Mesendoderm (in vitro differentiated cells): ENCODE data around the gene GGT5.
"Not testable (repeated sequence)": the region's sequence is repeated elsewhere in the genome, so short reads cannot be mapped to it uniquely, and the experiment has no call there.

Experiments
- DNase-seq: peaks from one replicate; pipeline ENCODE4 v3.0.0; 2013
- H2AK5ac ChIP-seq: 2 replicates; pipeline ENCODE4 v1.6.1; 2013; ENCODE audit warnings: low read length, inconsistent platforms
- H2BK120ac ChIP-seq: 2 replicates; pipeline ENCODE4 v1.6.1; 2013; ENCODE audit warnings: low read depth, mild to moderate bottlenecking, low read length, moderate library complexity, mixed read lengths
- H2BK15ac ChIP-seq: replicated peaks from 2 replicates; pipeline ENCODE4 v1.6.1; 2013; ENCODE audit warnings: low read depth, mild to moderate bottlenecking, moderate library complexity
- H2BK5ac ChIP-seq: 2 replicates; pipeline ENCODE4 v1.6.1; 2013; ENCODE audit warnings: low read length, inconsistent platforms
- H3K18ac ChIP-seq: 2 replicates; pipeline ENCODE4 v1.6.1; 2013; ENCODE audit warnings: mild to moderate bottlenecking, low read length, mixed read lengths
- H3K23ac ChIP-seq: one replicate; pipeline ENCODE4 v1.6.1; 2013; ENCODE audit warnings: low read length
- H3K27ac ChIP-seq: 2 replicates; pipeline ENCODE4 v1.5.1; 2013; ENCODE audit warnings: low read depth, mild to moderate bottlenecking, inconsistent platforms, low read length, moderate library complexity
- H3K27me3 ChIP-seq: 2 replicates; pipeline ENCODE4 v1.6.1; 2013; ENCODE audit warnings: low read length, control low read depth, mild to moderate bottlenecking, inconsistent platforms; ENCODE audit not compliant: insufficient read depth, poor library complexity
- H3K36me3 ChIP-seq: 2 replicates; pipeline ENCODE4 v1.6.1; 2013; ENCODE audit warnings: low read length, inconsistent platforms; ENCODE audit not compliant: control insufficient read depth, insufficient read depth
- H3K4ac ChIP-seq: one replicate; pipeline ENCODE4 v1.6.1; 2013; ENCODE audit warnings: low read depth, mild to moderate bottlenecking, low read length, moderate library complexity
- H3K4me1 ChIP-seq: 2 replicates; pipeline ENCODE4 v1.6.1; 2013; ENCODE audit warnings: low read depth, low read length, inconsistent platforms; ENCODE audit not compliant: control insufficient read depth
- H3K4me2 ChIP-seq: 2 replicates; pipeline ENCODE4 v1.6.1; 2013; ENCODE audit warnings: low read length
- H3K4me3 ChIP-seq: 2 replicates; pipeline ENCODE4 v1.5.1; 2013; ENCODE audit warnings: mild to moderate bottlenecking, low read length
- H3K56ac ChIP-seq: one replicate; pipeline ENCODE4 v1.6.1; 2013; ENCODE audit warnings: low read length
- H3K79me1 ChIP-seq: 2 replicates; pipeline ENCODE4 v1.6.1; 2013; ENCODE audit warnings: low read length, inconsistent platforms
- H3K79me2 ChIP-seq: 2 replicates; pipeline ENCODE4 v1.6.1; 2013; ENCODE audit warnings: mild to moderate bottlenecking, low read length; ENCODE audit not compliant: control insufficient read depth, insufficient read depth
- H3K9ac ChIP-seq: 2 replicates; pipeline ENCODE4 v1.6.1; 2013; ENCODE audit warnings: low read length, inconsistent platforms
- H4K5ac ChIP-seq: one replicate; pipeline ENCODE4 v1.6.1; 2013; ENCODE audit warnings: low read length
- H4K8ac ChIP-seq: one replicate; pipeline ENCODE4 v1.6.1; 2013; ENCODE audit warnings: low read depth, mild to moderate bottlenecking, control low read depth, low read length, moderate library complexity
- WGBS: extraction: QIAGEN DNeasy Blood & Tissue Kit; methylation state at CpG from one replicate; pipeline ENCODE4 v1.1.7; 2013; ENCODE audit warnings: low lambda C conversion rate, missing lambda C conversion rate; ENCODE audit not compliant: insufficient coverage; ENCODE audit errors: extremely low coverage; 5-methylcytosine and 5-hydroxymethylcytosine counted together

GGT5 gene

DNA sequence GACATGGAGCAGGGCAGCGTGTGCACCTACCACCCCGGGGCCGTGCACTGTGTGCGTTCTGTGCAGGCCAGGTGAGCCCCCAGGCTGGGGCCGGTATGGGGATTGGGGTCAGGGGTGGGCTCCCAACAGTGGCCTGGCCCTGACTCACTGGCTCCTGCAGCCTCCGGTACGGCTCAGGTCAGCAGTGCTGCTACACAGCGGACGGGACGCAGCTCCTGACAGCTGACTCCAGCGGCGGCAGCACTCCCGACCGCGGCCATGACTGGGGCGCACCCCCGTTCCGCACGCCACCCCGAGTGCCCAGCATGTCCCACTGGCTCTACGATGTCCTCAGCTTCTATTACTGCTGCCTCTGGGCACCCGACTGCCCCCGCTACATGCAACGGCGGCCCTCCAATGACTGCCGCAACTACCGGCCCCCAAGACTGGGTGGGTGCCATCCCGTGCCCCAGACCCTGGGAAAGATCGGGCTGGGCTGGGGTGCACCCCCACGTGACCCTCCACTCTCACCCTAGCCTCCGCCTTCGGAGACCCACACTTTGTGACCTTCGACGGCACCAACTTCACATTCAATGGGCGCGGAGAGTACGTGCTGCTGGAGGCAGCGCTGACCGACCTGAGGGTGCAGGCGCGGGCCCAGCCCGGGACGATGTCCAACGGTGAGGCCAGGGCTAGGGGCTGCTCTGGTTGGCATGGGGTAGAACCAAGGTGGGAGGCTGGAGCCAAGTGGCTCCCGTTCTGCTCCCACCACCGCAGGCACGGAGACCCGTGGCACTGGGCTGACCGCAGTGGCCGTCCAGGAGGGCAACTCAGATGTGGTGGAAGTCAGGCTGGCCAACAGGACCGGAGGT is 59.2 kb downstream of the GGT5 start:
- H3K56ac ChIP-seq = no peak overlapping the region
- no CpG with 5 or more reads among the region's 51 CpGs for WGBS
- H3K4ac ChIP-seq = no peak overlapping the region
- no peak overlapping the region for H2BK120ac ChIP-seq
- no peak overlapping the region for H3K23ac ChIP-seq
- no peak overlapping the region for H4K8ac ChIP-seq
- H3K36me3 ChIP-seq = no peaks in the 10 kb centered on the region
- no peak overlapping the region for H4K5ac ChIP-seq
- no peaks in the 10 kb centered on the region for H3K4me1 ChIP-seq
- no peak for DNase-seq
- H3K79me2 ChIP-seq = no peaks in the 10 kb centered on the region
- H2BK5ac ChIP-seq = no peak overlapping the region
- H3K79me1 ChIP-seq = no peaks in the 10 kb centered on the region
- H3K27ac ChIP-seq = no peak overlapping the region
- H2AK5ac ChIP-seq = no peak overlapping the region
- no peaks in the 10 kb centered on the region for H3K27me3 ChIP-seq
- no peak overlapping the region for H3K4me2 ChIP-seq
- H2BK15ac ChIP-seq = no peak overlapping the region
- no peak overlapping the region for H3K9ac ChIP-seq
- no peak overlapping the region for H3K4me3 ChIP-seq
- H3K18ac ChIP-seq = no peak overlapping the region

DNA sequence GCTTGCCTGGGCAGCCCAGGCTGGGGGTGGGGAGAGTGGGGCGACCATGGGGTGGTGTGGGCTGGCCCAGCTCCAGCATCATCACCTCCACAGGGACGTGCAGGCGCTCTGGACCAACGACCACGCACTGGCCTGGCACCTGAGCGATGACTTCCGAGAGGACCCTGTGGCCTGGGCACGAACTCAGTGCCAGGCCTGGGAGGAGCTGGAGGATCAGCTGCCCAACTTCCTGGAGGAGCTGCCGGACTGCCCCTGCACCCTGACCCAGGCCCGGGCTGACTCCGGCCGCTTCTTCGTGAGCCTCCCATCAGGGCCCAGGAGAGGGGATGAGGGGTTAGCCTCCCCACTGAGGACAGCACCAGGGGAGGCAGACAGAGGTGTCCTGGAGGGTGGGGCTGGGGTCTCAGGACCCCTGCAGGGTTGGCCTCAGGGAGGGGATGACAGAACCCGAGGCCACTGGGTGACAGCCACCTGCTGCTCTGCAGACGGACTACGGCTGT is 59.8 kb downstream of the GGT5 start:
- Histone ChIP-seq H3K4ac (no peak overlapping the region), H3K79me1 (no peaks in the 10 kb centered on the region), H4K8ac (no peak overlapping the region), H2AK5ac (no peak overlapping the region), H2BK15ac (no peak overlapping the region), H3K4me1 (no peaks in the 10 kb centered on the region), H3K4me2 (no peak overlapping the region), H3K36me3 (no peaks in the 10 kb centered on the region), H2BK5ac (no peak overlapping the region), H3K9ac (no peak overlapping the region), H4K5ac (no peak overlapping the region), H3K23ac (no peak overlapping the region), H3K18ac (no peak overlapping the region), H3K27ac (no peak overlapping the region), H3K79me2 (no peaks in the 10 kb centered on the region), H3K27me3 (no peaks in the 10 kb centered on the region), H3K4me3 (no peak overlapping the region), H2BK120ac (no peak overlapping the region), H3K56ac (no peak overlapping the region)
- no CpG with 5 or more reads among the region's 16 CpGs for WGBS
- DNase-seq = no peak

DNA sequence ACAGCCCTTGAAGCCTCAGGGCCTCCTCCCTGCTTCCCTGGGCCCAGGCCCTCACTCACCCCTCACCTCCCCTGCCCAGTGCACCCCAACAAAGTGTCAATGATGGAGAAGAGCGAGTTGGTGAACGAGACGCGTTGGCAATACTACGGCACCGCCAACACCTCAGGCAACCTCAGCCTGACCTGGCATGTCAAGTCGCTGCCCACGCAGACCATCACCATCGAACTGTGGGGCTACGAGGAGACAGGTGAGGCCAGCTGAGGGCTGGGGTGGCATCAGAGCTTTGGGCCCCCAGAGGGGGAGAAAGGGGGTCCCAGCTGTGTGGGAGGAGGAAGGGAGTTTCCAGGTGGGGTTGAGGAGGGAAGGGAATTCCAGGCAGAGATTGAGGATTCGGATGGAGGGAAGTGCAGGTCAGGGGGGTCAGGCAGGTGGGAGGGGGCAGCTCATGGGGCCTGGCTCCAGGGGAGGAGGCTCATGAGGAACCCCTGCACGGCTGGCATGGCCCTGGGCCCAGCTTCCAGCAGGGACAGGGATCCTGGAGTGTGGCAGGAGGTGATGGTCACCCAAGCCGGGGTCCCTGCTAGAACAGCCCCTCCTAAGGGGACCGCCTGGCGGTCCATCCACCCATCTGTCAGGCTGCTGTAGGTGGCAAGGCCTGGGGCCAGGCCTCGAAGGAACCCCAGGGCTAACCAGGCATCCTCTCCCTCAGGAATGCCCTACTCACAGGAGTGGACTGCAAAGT is 60.7 kb downstream of the GGT5 start:
- Histone ChIP-seq H2BK120ac (no peak overlapping the region), H3K4me2 (no peak overlapping the region), H3K4ac (no peak overlapping the region), H4K5ac (no peak overlapping the region), H2AK5ac (no peak overlapping the region), H3K36me3 (no peaks in the 10 kb centered on the region), H3K4me3 (no peak overlapping the region), H3K18ac (no peak overlapping the region), H3K56ac (no peak overlapping the region), H3K23ac (no peak overlapping the region), H3K4me1 (no peaks in the 10 kb centered on the region), H2BK15ac (no peak overlapping the region), H3K79me2 (no peaks in the 10 kb centered on the region), H4K8ac (no peak overlapping the region), H3K27me3 (no peaks in the 10 kb centered on the region), H2BK5ac (no peak overlapping the region), H3K79me1 (no peaks in the 10 kb centered on the region), H3K27ac (no peak overlapping the region), H3K9ac (no peak overlapping the region)
- DNase-seq = no peak
- no CpG with 5 or more reads among the region's 16 CpGs for WGBS

DNA sequence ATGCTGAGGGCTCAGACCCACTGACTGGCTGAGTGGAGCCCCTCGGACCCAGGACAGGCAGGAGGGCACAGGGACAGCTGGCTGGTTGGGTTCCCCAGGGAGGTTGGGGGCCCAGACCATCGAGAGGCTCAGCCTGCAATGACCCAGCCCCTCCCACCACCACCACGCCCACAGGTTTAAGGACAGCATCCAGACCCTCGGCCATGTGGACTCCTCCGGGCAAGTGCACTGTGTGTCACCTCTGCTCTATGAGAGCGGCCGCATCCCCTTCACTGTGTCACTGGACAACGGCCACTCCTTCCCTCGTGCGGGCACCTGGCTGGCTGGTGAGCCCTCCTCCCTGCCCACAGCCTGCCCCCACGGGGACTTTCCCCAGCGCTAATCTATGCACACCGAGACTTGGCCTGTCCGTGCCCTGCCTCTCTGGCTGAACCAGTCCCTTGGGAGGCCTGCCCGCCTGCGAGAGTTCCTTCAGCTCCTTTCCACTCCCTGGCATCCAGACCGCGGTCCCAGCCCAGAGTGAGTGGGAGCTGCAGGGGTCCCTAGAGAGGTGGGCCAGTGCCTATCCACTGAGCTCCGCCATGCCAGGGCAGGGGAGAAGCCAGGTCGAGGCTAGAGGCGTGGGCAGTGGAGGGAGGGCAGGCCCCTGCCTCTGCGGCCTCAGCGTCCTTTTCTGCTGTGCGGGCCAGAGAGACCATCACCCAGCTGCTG is 61.4 kb downstream of the GGT5 start:
- H3K4me3 ChIP-seq = no peak overlapping the region
- no peak overlapping the region for H3K4ac ChIP-seq
- H3K56ac ChIP-seq = no peak overlapping the region
- no peak overlapping the region for H2BK15ac ChIP-seq
- no peaks in the 10 kb centered on the region for H3K79me1 ChIP-seq
- H3K27me3 ChIP-seq = no peaks in the 10 kb centered on the region
- no peak overlapping the region for H4K8ac ChIP-seq
- no peak overlapping the region for H3K18ac ChIP-seq
- H3K79me2 ChIP-seq = no peaks in the 10 kb centered on the region
- H3K9ac ChIP-seq = no peak overlapping the region
- H3K36me3 ChIP-seq = no peaks in the 10 kb centered on the region
- no peaks in the 10 kb centered on the region for H3K4me1 ChIP-seq
- H2BK5ac ChIP-seq = no peak overlapping the region
- no peak for DNase-seq
- H3K27ac ChIP-seq = no peak overlapping the region
- H2BK120ac ChIP-seq = no peak overlapping the region
- no peak overlapping the region for H2AK5ac ChIP-seq
- no peak overlapping the region for H3K23ac ChIP-seq
- no CpG with 5 or more reads among the region's 24 CpGs for WGBS
- H4K5ac ChIP-seq = no peak overlapping the region
- no peak overlapping the region for H3K4me2 ChIP-seq

DNA sequence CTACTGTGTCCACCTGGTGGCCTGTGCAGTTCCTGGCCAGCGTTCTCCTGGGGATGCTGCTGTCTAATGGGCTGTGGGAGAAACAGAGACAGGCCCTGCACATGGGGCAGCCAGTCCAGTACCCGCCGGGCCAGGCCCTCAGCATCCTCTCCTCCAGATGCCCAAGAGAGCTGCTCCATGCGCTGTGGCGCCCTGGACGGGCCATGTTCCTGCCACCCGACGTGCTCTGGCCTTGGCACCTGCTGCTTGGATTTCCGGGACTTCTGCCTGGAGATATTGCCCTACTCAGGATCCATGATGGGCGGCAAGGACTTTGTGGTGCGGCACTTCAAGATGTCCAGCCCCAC is 62.0 kb downstream of the GGT5 start:
- not testable (repeated sequence) for H2AK5ac ChIP-seq, H3K56ac ChIP-seq, H3K27me3 ChIP-seq, H3K4me3 ChIP-seq, H3K4me2 ChIP-seq, H3K27ac ChIP-seq, H3K79me2 ChIP-seq, H3K18ac ChIP-seq, H2BK15ac ChIP-seq, H3K9ac ChIP-seq, H4K5ac ChIP-seq, H3K79me1 ChIP-seq, H3K36me3 ChIP-seq, H2BK5ac ChIP-seq, H3K4ac ChIP-seq, DNase-seq, H2BK120ac ChIP-seq, H3K4me1 ChIP-seq, H4K8ac ChIP-seq, H3K23ac ChIP-seq
- WGBS = no CpG with 5 or more reads among the region's 11 CpGs
